ENCODE results near the gene SIGLEC7. TPM values are rescaled to one million over a fixed set of nuclear protein-coding genes. Genes with fewer than 3 reads are reported as not detected.
"Not testable (repeated sequence)": the region's sequence is repeated elsewhere in the genome, so short reads cannot be mapped to it uniquely, and the experiment has no call there.

Gene SIGLEC7
- total RNA-seq, 3 donors from 2014 or later: 0.16 TPM; not detected in 2

GRCh38 chr19:51139299-51140014 lies 2.6 kb upstream of the SIGLEC7 start:
- no peak for ATAC-seq
- no peak for DNase-seq
- Mint-ChIP-seq H3K9me3 (no peaks in the 10 kb centered on the region), H3K36me3 (ENCODE audit: insufficient read depth) (no peaks in the 10 kb centered on the region), H3K4me1 (ENCODE audit: low read depth) (peaks cover 23% of the 10 kb centered on the region), H3K27me3 (ENCODE audit: low read depth) (peaks cover 5% of the 10 kb centered on the region), H3K4me3 (no peak overlapping the region)

GRCh38 chr19:51140441-51140840 lies 1.7 kb upstream of the SIGLEC7 start:
- Mint-ChIP-seq H3K4me3 (no peak overlapping the region), H3K27me3 (ENCODE audit: low read depth) (peaks cover 5% of the 10 kb centered on the region), H3K9me3 (no peaks in the 10 kb centered on the region), H3K36me3 (ENCODE audit: insufficient read depth) (no peaks in the 10 kb centered on the region), H3K4me1 (ENCODE audit: low read depth) (peaks cover 23% of the 10 kb centered on the region)
- DNase-seq (no peak), ATAC-seq (no peak)

- ATAC-seq (no peak), DNase-seq (no peak)
- no peaks in the 10 kb centered on the region for H3K36me3 Mint-ChIP-seq (ENCODE audit: insufficient read depth)
- no peaks in the 10 kb centered on the region for H3K9me3 Mint-ChIP-seq
- H3K27me3 Mint-ChIP-seq (ENCODE audit: low read depth): peaks cover 7% of the 10 kb centered on the region
- peaks cover 21% of the 10 kb centered on the region for H3K4me1 Mint-ChIP-seq (ENCODE audit: low read depth)
- no peak overlapping the region for H3K4me3 Mint-ChIP-seq
Observed at GRCh38 chr19:51141181-51141580, 920 bp upstream of the SIGLEC7 start.

- not testable (repeated sequence) for H3K4me1 Mint-ChIP-seq (ENCODE audit: low read depth); H3K27me3 Mint-ChIP-seq (ENCODE audit: low read depth); DNase-seq; ATAC-seq; H3K4me3 Mint-ChIP-seq; H3K9me3 Mint-ChIP-seq; H3K36me3 Mint-ChIP-seq (ENCODE audit: insufficient read depth)
Observed at GRCh38 chr19:51142809-51143475, 841 bp downstream of the SIGLEC7 start.

- DNase-seq: no peak
- Mint-ChIP-seq H3K27me3 (ENCODE audit: low read depth) (peaks cover 7% of the 10 kb centered on the region), H3K9me3 (no peaks in the 10 kb centered on the region)
Observed at GRCh38 chr19:51143486-51143885, 1.4 kb downstream of the SIGLEC7 start.

DNA sequence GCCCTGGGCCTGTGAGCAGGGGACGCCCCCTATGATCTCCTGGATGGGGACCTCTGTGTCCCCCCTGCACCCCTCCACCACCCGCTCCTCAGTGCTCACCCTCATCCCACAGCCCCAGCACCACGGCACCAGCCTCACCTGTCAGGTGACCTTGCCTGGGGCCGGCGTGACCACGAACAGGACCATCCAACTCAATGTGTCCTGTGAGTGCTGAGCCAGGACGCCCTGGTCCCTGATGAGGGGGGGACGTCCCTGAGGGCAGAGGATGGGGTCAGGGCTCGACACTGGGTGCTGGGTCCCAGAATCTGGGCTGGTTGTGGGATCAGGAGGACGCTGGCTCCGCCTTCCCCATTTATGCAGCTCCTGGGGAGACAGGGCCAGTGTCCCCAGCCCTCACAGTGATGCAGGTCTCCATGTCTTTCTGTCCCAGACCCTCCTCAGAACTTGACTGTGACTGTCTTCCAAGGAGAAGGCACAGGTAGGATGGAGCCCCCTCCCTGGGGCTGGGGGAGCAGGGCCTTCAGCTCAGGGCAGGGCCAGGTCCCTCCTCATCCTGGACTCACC lies 2.5 kb downstream of the SIGLEC7 start:
- DNase-seq (no peak), ATAC-seq (no peak)
- Mint-ChIP-seq H3K4me1 (ENCODE audit: low read depth) (peaks cover 3% of the 10 kb centered on the region), H3K36me3 (ENCODE audit: insufficient read depth) (no peaks in the 10 kb centered on the region), H3K4me3 (no peak overlapping the region), H3K27me3 (ENCODE audit: low read depth) (peaks cover 7% of the 10 kb centered on the region), H3K9me3 (no peaks in the 10 kb centered on the region)

More at GRCh38 chr19:51143486-51143885, 1.4 kb downstream of the SIGLEC7 start:
- ATAC-seq: no peak
- Mint-ChIP-seq H3K4me1 (ENCODE audit: low read depth) (peaks cover 7% of the 10 kb centered on the region), H3K4me3 (no peak overlapping the region), H3K36me3 (ENCODE audit: insufficient read depth) (no peaks in the 10 kb centered on the region)

- H3K4me1 Mint-ChIP-seq (ENCODE audit: low read depth): peaks cover 2% of the 10 kb centered on the region
- H3K27me3 Mint-ChIP-seq (ENCODE audit: low read depth): peaks cover 9% of the 10 kb centered on the region
- no peaks in the 10 kb centered on the region for H3K9me3 Mint-ChIP-seq
Observed at GRCh38 chr19:51145916-51146493, 3.9 kb downstream of the SIGLEC7 start.

GRCh38 chr19:51146751-51147150 lies 4.7 kb downstream of the SIGLEC7 start:
- no peak overlapping the region for H3K4me3 Mint-ChIP-seq
- no peaks in the 10 kb centered on the region for H3K36me3 Mint-ChIP-seq (ENCODE audit: insufficient read depth)
- peaks cover 2% of the 10 kb centered on the region for H3K4me1 Mint-ChIP-seq (ENCODE audit: low read depth)
- peaks cover 9% of the 10 kb centered on the region for H3K27me3 Mint-ChIP-seq (ENCODE audit: low read depth)
- H3K9me3 Mint-ChIP-seq: no peaks in the 10 kb centered on the region
- no peak for ATAC-seq
- no peak for DNase-seq

More at GRCh38 chr19:51145916-51146493, 3.9 kb downstream of the SIGLEC7 start:
- no peaks in the 10 kb centered on the region for H3K36me3 Mint-ChIP-seq (ENCODE audit: insufficient read depth)
- DNase-seq (no peak), ATAC-seq (no peak)
- H3K4me3 Mint-ChIP-seq: no peak overlapping the region

DNA sequence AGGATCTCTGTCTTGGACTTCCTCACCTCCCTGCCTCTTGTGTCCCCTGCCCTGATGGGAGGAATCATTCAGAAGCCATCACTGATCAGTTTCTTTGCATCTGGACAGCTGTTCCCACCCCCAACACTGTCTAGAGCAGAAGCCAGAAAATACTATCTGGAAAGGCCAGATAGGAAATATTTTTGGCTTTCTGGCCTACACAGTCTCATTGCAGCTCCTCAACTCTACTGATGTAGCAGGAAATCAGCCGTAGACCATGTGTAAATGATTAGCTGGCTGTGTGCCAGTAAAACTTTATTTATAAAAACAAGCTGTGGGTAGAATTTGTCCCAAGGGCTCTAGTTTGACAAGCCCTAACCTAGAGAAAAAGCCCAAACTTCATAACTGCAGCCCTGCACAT lies 5.6 kb downstream of the SIGLEC7 start:
- Mint-ChIP-seq H3K4me3 (no peak overlapping the region), H3K36me3 (ENCODE audit: insufficient read depth) (no peaks in the 10 kb centered on the region), H3K27me3 (ENCODE audit: low read depth) (peaks cover 13% of the 10 kb centered on the region), H3K9me3 (no peaks in the 10 kb centered on the region), H3K4me1 (ENCODE audit: low read depth) (peaks cover 2% of the 10 kb centered on the region)
- ATAC-seq (no peak), DNase-seq (no peak)

DNA sequence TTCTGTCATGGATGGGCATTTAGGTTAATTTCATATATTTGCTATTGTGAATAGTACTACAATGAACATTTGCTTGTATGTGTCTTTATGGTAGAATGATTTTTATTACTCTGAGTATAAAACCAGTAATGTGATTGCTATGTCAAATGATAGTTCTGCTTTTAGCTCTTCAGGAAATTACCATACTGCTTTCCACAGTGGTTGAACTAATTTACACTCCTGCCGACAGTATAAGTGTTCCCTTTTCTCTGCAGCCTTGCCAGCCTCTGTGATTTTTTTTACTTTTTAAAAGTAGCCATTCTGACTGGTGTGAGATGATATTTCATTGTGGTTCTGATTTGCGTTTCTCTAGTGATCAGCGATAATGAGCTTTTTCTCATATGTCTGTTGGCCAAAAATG lies 6.5 kb downstream of the SIGLEC7 start:
- H3K4me1 Mint-ChIP-seq (ENCODE audit: low read depth): peaks cover 2% of the 10 kb centered on the region
- no peaks in the 10 kb centered on the region for H3K36me3 Mint-ChIP-seq (ENCODE audit: insufficient read depth)
- no peaks in the 10 kb centered on the region for H3K9me3 Mint-ChIP-seq
- DNase-seq (no peak), ATAC-seq (no peak)
- peaks cover 13% of the 10 kb centered on the region for H3K27me3 Mint-ChIP-seq (ENCODE audit: low read depth)
- no peak overlapping the region for H3K4me3 Mint-ChIP-seq

DNA sequence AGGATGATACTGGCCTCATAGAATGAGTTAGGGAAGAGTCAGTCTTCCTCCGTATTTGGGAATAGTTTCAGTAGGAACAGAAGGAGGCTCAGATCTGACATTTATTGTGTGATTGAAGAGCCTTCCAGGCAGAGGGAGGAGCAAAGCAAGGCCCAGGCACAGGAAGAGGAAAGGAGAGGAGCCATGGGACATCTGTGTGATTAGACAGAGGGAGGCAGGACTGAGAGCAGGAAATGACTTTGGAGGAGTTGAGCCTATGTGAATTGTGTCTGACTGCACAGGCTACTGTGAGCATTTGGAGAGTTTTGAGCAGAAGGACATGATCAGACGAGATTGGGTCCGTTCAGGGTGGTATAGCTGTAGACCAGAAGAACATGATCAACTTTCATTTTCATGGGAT lies 8.5 kb downstream of the SIGLEC7 start:
- Mint-ChIP-seq H3K27me3 (ENCODE audit: low read depth) (peaks cover 17% of the 10 kb centered on the region), H3K9me3 (no peaks in the 10 kb centered on the region), H3K4me1 (ENCODE audit: low read depth) (peaks cover 2% of the 10 kb centered on the region), H3K36me3 (ENCODE audit: insufficient read depth) (no peaks in the 10 kb centered on the region), H3K4me3 (no peak overlapping the region)
- no peak for DNase-seq
- ATAC-seq: no peak

DNA sequence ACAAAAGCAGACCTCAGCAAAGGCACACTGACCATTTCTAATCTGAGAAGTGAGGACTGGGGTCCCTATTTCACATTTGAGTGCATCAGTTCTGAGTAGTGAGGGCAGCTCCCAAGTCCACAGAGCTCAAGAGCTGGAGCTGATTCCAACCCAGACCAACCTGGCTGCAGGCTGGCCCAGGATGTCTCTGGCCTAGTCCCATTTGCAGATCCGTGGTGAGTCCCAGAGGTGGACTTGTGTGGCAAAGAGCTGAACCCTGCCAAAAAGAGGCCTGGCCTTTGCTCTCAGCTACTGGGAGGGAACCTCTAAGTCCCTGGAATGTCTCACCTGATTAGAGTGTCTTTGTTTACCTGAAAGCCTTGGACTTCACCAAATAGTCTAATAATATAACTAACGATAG lies 14.6 kb downstream of the SIGLEC7 start:
- ATAC-seq (no peak), DNase-seq (no peak)
- Mint-ChIP-seq H3K4me3 (no peak overlapping the region), H3K4me1 (ENCODE audit: low read depth) (peaks cover 6% of the 10 kb centered on the region), H3K36me3 (ENCODE audit: insufficient read depth) (no peaks in the 10 kb centered on the region), H3K27me3 (ENCODE audit: low read depth) (peaks cover 8% of the 10 kb centered on the region), H3K9me3 (no peaks in the 10 kb centered on the region)

DNA sequence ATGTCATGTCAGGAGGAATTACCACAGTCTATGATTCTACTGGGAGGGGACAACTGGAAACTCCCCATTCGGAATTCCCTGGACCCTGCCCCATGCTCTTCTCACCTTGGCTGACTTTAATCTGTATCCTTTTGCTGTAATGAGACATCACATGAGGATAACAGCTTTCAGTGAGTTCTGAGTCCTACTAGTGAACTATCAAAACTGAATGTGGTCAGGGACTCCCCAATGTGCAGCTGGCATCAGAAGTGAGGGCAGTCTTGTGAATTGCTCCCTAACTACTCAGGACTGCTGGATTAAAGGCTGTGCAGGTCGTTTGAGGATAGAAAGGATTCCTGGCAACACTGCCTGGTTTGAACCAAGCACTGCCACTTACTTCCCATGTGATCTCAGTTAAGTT lies 15.2 kb downstream of the SIGLEC7 start:
- Mint-ChIP-seq H3K4me3 (no peak overlapping the region), H3K27me3 (ENCODE audit: low read depth) (peaks cover 8% of the 10 kb centered on the region), H3K4me1 (ENCODE audit: low read depth) (peaks cover 6% of the 10 kb centered on the region), H3K36me3 (ENCODE audit: insufficient read depth) (no peaks in the 10 kb centered on the region), H3K9me3 (no peaks in the 10 kb centered on the region)
- no peak for DNase-seq
- no peak for ATAC-seq

DNA sequence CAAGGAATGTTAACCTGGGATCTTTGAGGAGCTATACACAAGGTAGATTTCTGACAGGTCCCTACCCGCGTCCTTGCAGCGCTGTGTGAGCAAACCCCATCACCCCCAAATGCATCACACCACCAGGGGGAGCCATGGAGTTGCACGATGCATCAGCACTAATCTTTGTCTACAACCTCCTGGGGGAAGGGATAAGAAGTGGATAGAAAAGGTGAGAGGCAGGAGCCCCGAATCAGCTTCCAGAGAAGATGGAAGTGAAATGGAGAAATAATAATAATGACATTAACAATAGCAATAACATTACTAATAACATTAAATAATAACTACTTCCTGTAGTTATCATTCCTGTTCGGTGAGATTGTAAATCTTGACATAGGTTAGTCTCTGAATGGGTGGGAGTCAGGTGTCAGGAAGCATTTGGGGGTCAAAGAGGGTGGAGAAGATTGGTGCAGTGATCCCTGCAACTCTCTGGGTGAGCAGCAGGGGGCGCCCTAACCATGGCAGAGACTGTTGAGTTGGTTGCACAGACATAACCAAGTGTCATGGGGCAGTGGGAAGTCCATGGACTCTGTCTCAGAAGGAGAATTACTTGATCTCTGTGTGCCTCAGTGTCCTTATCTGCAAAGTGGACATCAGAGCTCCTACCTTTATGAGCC lies 16.5 kb downstream of the SIGLEC7 start:
- DNase-seq (peak; percentile 75), ATAC-seq (peak; percentile 68 to 80)
- Mint-ChIP-seq H3K9me3 (no peaks in the 10 kb centered on the region), H3K4me1 (ENCODE audit: low read depth) (peaks cover 6% of the 10 kb centered on the region), H3K27me3 (ENCODE audit: low read depth) (peaks cover 4% of the 10 kb centered on the region), H3K4me3 (no peak overlapping the region), H3K36me3 (ENCODE audit: insufficient read depth) (no peaks in the 10 kb centered on the region)

Measured in activated T-cell treated with anti-CD3 and anti-CD28 coated beads, Interleukin-2, amount 50 U/mL, for 4 hours (primary cell).